Stomach (tissue), 9 donors: Measurements from ENCODE around the gene NXN. TPM values are rescaled to one million over a fixed set of nuclear protein-coding genes. Genes with fewer than 3 reads are reported as not detected.
"Not testable (repeated sequence)": the region's sequence is repeated elsewhere in the genome, so short reads cannot be mapped to it uniquely, and the experiment has no call there.

Experiments used
- DNase-seq, 2 donors: peaks; one replicate each; pipeline versions ENCODE4 v3.0.0 to v3.0.0-alpha.2; 2013 to 2019
- H3K27ac ChIP-seq, 5 donors: fragments of 200-600 bp in 4 of 5; sonication (generic) in 4 of 5; one replicate each; pipeline ENCODE4 v1.5.1; 2013 to 2019; ENCODE audit warnings: mild to moderate bottlenecking in 1 of 5, moderate library complexity in 1 of 5
- H3K27me3 ChIP-seq, 3 donors: fragments of 200-600 bp; sonication (generic); one replicate each; pipeline ENCODE4 v1.5.1; 2017 to 2019; ENCODE audit warnings: mixed run types in 1 of 3
- H3K36me3 ChIP-seq, 4 donors: fragments of 200-600 bp; sonication (generic); 1 replicate in 3 of 4; 2 replicates in 1 of 4; pipeline ENCODE4 v1.5.1; 2016 to 2019
- H3K4me1 ChIP-seq, 4 donors: fragments of 200-600 bp; sonication (generic); one replicate each; pipeline ENCODE4 v1.5.1; 2016 to 2019
- H3K4me3 ChIP-seq, 4 donors: fragments of 200-600 bp; sonication (generic) in 3 of 4; one replicate each; pipeline ENCODE4 v1.5.1; 2016 to 2019; ENCODE audit warnings: mild to moderate bottlenecking in 1 of 4
- H3K9me3 ChIP-seq, 4 donors: fragments of 200-600 bp; sonication (generic); one replicate each; pipeline ENCODE4 v1.5.1; 2016 to 2019
- EP300 ChIP-seq: sonication (generic); formaldehyde crosslinking; IDR thresholded peaks from one replicate; pipeline ENCODE4 v1.6.1; 2017; ENCODE audit warnings: antibody characterized with exemption
- POLR2A ChIP-seq, 4 donors: fragments of 450-650 bp; IDR thresholded peaks; one replicate each; pipeline ENCODE4 v1.6.1; 2016; ENCODE audit warnings: antibody characterized with exemption in 4 of 4, control low read depth in 2 of 4, mild to moderate bottlenecking in 1 of 4, moderate library complexity in 1 of 4
- POLR2AphosphoS5 ChIP-seq, 3 donors: sonication (generic); formaldehyde crosslinking; IDR thresholded peaks; one replicate each; pipeline ENCODE4 v1.6.1; 2016; ENCODE audit warnings: antibody characterized with exemption in 3 of 3
- WGBS, 5 donors: extraction: QIAGEN DNeasy Blood & Tissue Kit in 3 of 5; methylation state at CpG; one replicate each; pipeline versions ENCODE4 v1.1.5 to v1.1.7; 2013 to 2018; 5-methylcytosine and 5-hydroxymethylcytosine counted together
- intact Hi-C: fragments of 100-400 bp; cut with DNase I; formaldehyde crosslinking; loops from one replicate; pipeline ENCODE4 v1.15.1; 2023; ENCODE audit warnings: low total_unique reads
- polyA plus RNA-seq, 3 donors: library from polyadenylated mRNA; stranded (reverse); fragments of 200-250 nt; gene quantifications; one replicate each; pipeline ENCODE4 v1.2.3, GENCODE V29; 2013
- total RNA-seq, 5 donors: library from RNA; depleted of rRNA; stranded (reverse); fragments of >200 nt; gene quantifications; one replicate each; pipeline versions ENCODE4 v1.1.0 to v1.2.3, GENCODE V29; 2014 to 2016
- TF ChIP-seq, protein P1 (sequence below), 7 experiments: fragments of 450-650 bp in 4 of 7; fragments of 200-600 bp in 3 of 7; sonication (generic) in 3 of 7; IDR thresholded peaks; one replicate each; pipeline ENCODE4 v1.5.1; 2016 to 2019; ENCODE audit warnings: antibody characterized with exemption in 7 of 7, control low read depth in 2 of 7, mild to moderate bottlenecking in 1 of 7
- donor health status: healthy with polysubstance abuse.
- donor health status: Bipolar disorder and iron deficiency.
- donor health status: healthy.

NXN gene
- total and polyA plus RNA-seq, 8 donors: 17.9 to 47.8 (median 25.1) TPM

DNA sequence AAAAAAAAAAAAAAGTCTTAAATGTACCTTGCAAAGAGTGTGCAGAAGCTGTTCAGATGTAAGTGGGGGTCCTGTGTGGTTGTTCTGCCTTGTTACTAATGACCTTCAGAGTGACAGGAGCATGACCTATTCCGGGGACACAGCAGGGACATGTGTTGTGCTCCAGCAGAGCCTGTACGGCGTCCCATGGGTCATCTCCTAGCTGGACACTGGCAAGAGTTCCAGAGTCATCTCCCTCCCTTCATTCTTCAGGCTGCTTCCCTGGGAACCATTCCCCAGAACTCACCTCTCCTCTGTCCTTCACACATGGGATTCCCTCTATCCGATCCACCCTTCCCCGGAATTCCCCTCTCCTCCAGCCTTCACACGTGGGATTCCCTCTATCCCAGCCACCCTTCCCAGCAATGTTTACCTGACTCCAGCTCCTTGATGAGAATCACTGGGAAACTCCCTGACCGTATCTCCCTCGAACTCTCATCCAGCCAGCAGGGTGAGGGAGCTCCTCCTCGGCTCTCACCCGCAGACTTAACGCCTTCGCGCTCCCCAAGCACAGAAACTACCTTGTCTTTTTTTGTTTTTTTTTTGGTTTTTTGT is 111.6 kb downstream of the NXN start:
- TF ChIP-seq POLR2AphosphoS5 (IDR thresholded peaks at IDR 0.05) (no peak), POLR2A (IDR thresholded peaks at IDR 0.05) (no peak), EP300 (no peak)
- TF ChIP-seq, protein P1, sequence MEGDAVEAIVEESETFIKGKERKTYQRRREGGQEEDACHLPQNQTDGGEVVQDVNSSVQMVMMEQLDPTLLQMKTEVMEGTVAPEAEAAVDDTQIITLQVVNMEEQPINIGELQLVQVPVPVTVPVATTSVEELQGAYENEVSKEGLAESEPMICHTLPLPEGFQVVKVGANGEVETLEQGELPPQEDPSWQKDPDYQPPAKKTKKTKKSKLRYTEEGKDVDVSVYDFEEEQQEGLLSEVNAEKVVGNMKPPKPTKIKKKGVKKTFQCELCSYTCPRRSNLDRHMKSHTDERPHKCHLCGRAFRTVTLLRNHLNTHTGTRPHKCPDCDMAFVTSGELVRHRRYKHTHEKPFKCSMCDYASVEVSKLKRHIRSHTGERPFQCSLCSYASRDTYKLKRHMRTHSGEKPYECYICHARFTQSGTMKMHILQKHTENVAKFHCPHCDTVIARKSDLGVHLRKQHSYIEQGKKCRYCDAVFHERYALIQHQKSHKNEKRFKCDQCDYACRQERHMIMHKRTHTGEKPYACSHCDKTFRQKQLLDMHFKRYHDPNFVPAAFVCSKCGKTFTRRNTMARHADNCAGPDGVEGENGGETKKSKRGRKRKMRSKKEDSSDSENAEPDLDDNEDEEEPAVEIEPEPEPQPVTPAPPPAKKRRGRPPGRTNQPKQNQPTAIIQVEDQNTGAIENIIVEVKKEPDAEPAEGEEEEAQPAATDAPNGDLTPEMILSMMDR (IDR thresholded peaks at IDR 0.05): no peak
- H3K27ac ChIP-seq: peak overlapping the region in 4 of 5 donors; percentile 78 to 89 (median 84)
- no peaks in the 10 kb centered on the region for H3K9me3 ChIP-seq
- intact Hi-C loops: no loop called here
- H3K4me1 ChIP-seq: peaks cover 23 to 84% (median 39%) of the 10 kb centered on the region in 4 donors
- H3K36me3 ChIP-seq: peaks cover 0 to 3% (median 0%) of the 10 kb centered on the region in 4 donors
- H3K4me3 ChIP-seq: no peak overlapping the region
- WGBS, 5 donors: 74 to 88% (median 79%) methylated on average over 13 of the region's 13 CpGs
- no peaks in the 10 kb centered on the region for H3K27me3 ChIP-seq
- no peak for DNase-seq

DNA sequence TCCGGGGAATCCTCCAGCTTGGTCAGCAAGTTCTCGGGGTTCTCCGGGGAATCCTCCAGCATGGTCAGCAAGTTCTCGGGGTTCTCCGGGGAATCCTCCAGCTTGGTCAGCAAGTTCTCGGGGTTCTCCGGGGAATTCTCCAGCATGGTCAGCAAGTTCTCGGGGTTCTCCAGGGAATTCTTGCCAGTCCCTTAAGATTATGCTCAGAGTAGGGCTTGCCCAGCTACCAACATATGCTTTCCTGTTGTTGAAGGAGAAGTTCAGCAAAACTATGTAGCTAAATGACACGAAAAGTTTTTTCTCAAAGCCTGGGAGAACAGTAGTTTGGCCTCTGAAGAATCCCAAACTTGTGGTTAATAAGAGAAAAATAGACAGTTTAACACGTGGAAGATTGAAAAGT is 112.3 kb downstream of the NXN start:
- Histone ChIP-seq H3K27ac (peak overlapping the region in 3 of 5 donors; percentile 78 to 89 (median 86)), H3K4me1 (peaks cover 23 to 85% (median 39%) of the 10 kb centered on the region in 4 donors)
- H3K4me3 ChIP-seq, intact Hi-C loops, DNase-seq, H3K9me3 ChIP-seq, H3K27me3 ChIP-seq, H3K36me3 ChIP-seq: not testable (repeated sequence)
- WGBS, 5 donors: 88 to 93% (median 90%) methylated on average over 6 to 9 of the region's 10 CpGs

DNA sequence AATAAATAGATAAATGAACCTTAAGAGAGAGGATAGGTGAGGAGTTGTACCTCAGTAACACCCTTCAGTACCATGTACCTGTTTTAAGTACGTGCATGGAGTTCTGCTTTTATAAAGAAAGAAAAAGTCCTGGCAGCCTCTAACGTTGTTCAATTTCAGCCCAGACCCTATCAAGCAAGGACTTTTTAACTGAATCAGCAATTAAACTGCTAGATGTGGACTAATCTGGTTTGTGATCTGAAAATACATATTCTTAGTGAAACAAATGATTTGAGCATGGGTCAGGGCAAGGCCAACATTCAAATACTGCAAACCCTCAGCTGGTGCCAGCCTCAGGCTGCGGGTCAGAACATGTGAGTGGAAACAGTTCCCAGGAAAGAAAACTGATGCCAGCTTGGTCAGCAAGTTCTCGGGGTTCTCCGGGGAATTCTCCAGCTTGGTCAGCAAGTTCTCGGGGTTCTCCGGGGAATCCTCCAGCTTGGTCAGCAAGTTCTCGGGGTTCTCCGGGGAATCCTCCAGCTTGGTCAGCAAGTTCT is 112.9 kb downstream of the NXN start:
- H3K27ac ChIP-seq: peak overlapping the region in 2 of 5 donors; percentile 27 to 46
- H3K4me1 ChIP-seq: peaks cover 23 to 80% (median 38%) of the 10 kb centered on the region in 4 donors
- peaks cover 0 to 3% (median 0%) of the 10 kb centered on the region in 4 donors for H3K36me3 ChIP-seq
- H3K27me3 ChIP-seq: no peaks in the 10 kb centered on the region
- no peak overlapping the region for H3K4me3 ChIP-seq
- no peaks in the 10 kb centered on the region for H3K9me3 ChIP-seq
- TF ChIP-seq EP300: no peak
- TF ChIP-seq, protein P1 (IDR thresholded peaks at IDR 0.05): no peak
- TF ChIP-seq POLR2A (IDR thresholded peaks at IDR 0.05): no peak
- TF ChIP-seq POLR2AphosphoS5 (IDR thresholded peaks at IDR 0.05): no peak
- 32 to 60% (median 43%) methylated on average over 7 to 9 of the region's 9 CpGs for WGBS, 5 donors
- DNase-seq: peak in 1 of 2 donors; percentile 57
- intact Hi-C loops: no loop called here

DNA sequence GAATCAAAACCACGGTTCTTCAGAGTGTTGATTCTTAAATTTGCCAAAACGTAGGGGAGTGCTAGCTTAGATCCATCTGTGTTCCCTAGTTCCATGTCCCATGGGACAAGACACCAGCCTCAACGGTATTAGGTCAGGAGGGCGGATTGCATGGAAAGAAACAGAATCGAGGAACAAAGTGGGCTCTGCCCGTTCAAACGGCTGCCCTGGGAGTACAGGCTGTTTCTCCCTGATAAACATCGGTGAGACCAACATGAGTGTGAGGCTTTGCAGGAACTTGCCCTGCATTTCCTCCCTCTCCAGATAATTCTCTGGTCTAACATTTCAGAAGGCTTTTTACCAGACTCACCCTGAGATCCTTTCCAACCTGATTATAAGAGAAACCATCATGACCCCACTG is 115.3 kb downstream of the NXN start:
- TF ChIP-seq, protein P1 (IDR thresholded peaks at IDR 0.05): no peak
- TF ChIP-seq EP300 (no peak), POLR2AphosphoS5 (IDR thresholded peaks at IDR 0.05) (no peak), POLR2A (IDR thresholded peaks at IDR 0.05) (no peak)
- intact Hi-C loops: no loop called here
- no peak for DNase-seq
- Histone ChIP-seq H3K27me3 (no peaks in the 10 kb centered on the region), H3K4me1 (peaks cover 17 to 76% (median 33%) of the 10 kb centered on the region in 4 donors), H3K9me3 (no peaks in the 10 kb centered on the region), H3K36me3 (peaks cover 0 to 3% (median 0%) of the 10 kb centered on the region in 4 donors), H3K4me3 (no peak overlapping the region), H3K27ac (peak overlapping the region in 4 of 5 donors; percentile 20 to 74 (median 42))
- WGBS, 5 donors: 54 to 68% (median 57%) methylated on average over 8 of the region's 8 CpGs

DNA sequence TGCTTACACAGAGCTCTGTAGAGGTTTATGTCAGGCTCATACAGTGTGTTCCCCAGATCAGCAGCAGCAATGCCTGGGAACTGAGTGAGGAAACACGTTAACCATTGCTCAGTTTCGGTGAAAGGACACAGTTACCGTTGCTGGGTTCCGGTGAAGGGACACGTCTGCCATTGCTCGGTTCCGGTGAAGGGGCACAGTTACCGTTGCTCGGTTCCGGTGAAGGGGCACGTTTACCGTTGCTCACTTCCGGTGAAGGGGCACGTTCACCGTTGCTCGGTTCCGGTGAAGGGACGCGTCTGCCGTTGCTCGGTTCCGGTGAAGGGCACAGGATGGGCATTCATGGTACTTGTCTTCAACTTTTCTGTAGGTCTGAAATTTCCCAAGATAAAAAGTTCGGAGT is 115.7 kb downstream of the NXN start:
- Histone ChIP-seq H3K27me3 (no peaks in the 10 kb centered on the region), H3K4me1 (peaks cover 16 to 76% (median 31%) of the 10 kb centered on the region in 4 donors), H3K9me3 (no peaks in the 10 kb centered on the region), H3K27ac (peak overlapping the region in 3 of 5 donors; percentile 40 to 74 (median 44)), H3K4me3 (no peak overlapping the region), H3K36me3 (peaks cover 0 to 3% (median 0%) of the 10 kb centered on the region in 4 donors)
- intact Hi-C loops: no loop called here
- TF ChIP-seq EP300 (no peak), POLR2A (IDR thresholded peaks at IDR 0.05) (no peak), POLR2AphosphoS5 (IDR thresholded peaks at IDR 0.05) (no peak)
- TF ChIP-seq, protein P1 (IDR thresholded peaks at IDR 0.05): no peak
- WGBS, 5 donors: 86 to 93% (median 91%) methylated on average over 22 to 23 of the region's 23 CpGs
- no peak for DNase-seq
